Muscle of leg (tissue), 11 donors: ENCODE data around the gene SH3PXD2B. TPM values are rescaled to one million over a fixed set of nuclear protein-coding genes. Genes with fewer than 3 reads are reported as not detected.
A peak's percentile ranks its signal among the peaks of the same experiment; 100 is the strongest.

Source experiments
- DNase-seq: peaks from one replicate; pipeline ENCODE4 v3.0.0; 2013
- H3K27ac ChIP-seq: one replicate; pipeline ENCODE4 v1.5.1; 2013; ENCODE audit warnings: mild to moderate bottlenecking, low read length, control low read depth
- H3K27me3 ChIP-seq: one replicate; pipeline ENCODE4 v1.6.1; 2013; ENCODE audit warnings: low read length; ENCODE audit not compliant: control insufficient read depth, insufficient read depth
- H3K36me3 ChIP-seq: one replicate; pipeline ENCODE4 v1.6.1; 2013; ENCODE audit warnings: low read length; ENCODE audit not compliant: control insufficient read depth, insufficient read depth
- H3K4me1 ChIP-seq: one replicate; pipeline ENCODE4 v1.6.1; 2013; ENCODE audit warnings: low read length; ENCODE audit not compliant: control insufficient read depth, insufficient read depth
- H3K4me3 ChIP-seq: one replicate; pipeline ENCODE4 v1.5.1; 2013; ENCODE audit warnings: low read length, control low read depth
- H3K9me3 ChIP-seq: replicated peaks from 2 replicates; pipeline ENCODE4 v1.6.1; 2013; ENCODE audit warnings: low read depth, low read length; ENCODE audit not compliant: control insufficient read depth
- WGBS: methylation state at CpG from one replicate; pipeline ENCODE4 v1.1.5; 2013; ENCODE audit warnings: missing lambda C conversion rate; ENCODE audit not compliant: insufficient coverage; 5-methylcytosine and 5-hydroxymethylcytosine counted together
- polyA plus RNA-seq, 8 donors: library from polyadenylated mRNA; unstranded; fragments of 120-200 nt; gene quantifications; one replicate each; pipeline versions ENCODE4 v1.2.1 to v1.2.3, GENCODE V29; 2013; ENCODE audit warnings: inconsistent platforms in 1 of 8, low replicate concordance in 1 of 8; ENCODE audit not compliant: insufficient read length in 8 of 8, insufficient read depth in 1 of 8
- total RNA-seq: library from RNA; stranded (reverse); fragments of 120-200 nt; gene quantifications from one replicate; pipeline ENCODE4 v1.2.4, GENCODE V29; 2013

Gene SH3PXD2B
- total and polyA plus RNA-seq, 9 donors = 19.2 to 60.9 (median 36.1) TPM

- Histone ChIP-seq H3K4me1 (peaks cover 65% of the 10 kb centered on the region), H3K27me3 (no peaks in the 10 kb centered on the region), H3K27ac (no peak overlapping the region), H3K36me3 (peaks cover 22% of the 10 kb centered on the region), H3K4me3 (no peak overlapping the region), H3K9me3 (no peaks in the 10 kb centered on the region)
- no peak for DNase-seq
- whole genome bisulfite sequencing = 84% methylated on average over 4 of the region's 8 CpGs
These were observed 6.5 kb downstream of the SH3PXD2B start for GRCh38 chr5:172447646-172448365.

GRCh38 chr5:172446336-172447051 lies 7.8 kb downstream of the SH3PXD2B start:
- WGBS = 22% methylated on average over 5 of the region's 16 CpGs
- H3K27ac ChIP-seq = peak overlapping the region; percentile 73
- no peaks in the 10 kb centered on the region for H3K27me3 ChIP-seq
- peaks cover 18% of the 10 kb centered on the region for H3K36me3 ChIP-seq
- peak; percentile 92 for DNase-seq
- no peak overlapping the region for H3K4me3 ChIP-seq
- peaks cover 55% of the 10 kb centered on the region for H3K4me1 ChIP-seq
- H3K9me3 ChIP-seq = no peaks in the 10 kb centered on the region

- H3K4me1 ChIP-seq = peaks cover 52% of the 10 kb centered on the region
These were observed 8.5 kb downstream of the SH3PXD2B start for GRCh38 chr5:172445866-172446265.

GRCh38 chr5:172444626-172445365 lies 9.5 kb downstream of the SH3PXD2B start:
- no peak for DNase-seq
- H3K36me3 ChIP-seq = peaks cover 16% of the 10 kb centered on the region
- no peak overlapping the region for H3K4me3 ChIP-seq
- peak overlapping the region; percentile 7 for H3K27ac ChIP-seq
- peaks cover 56% of the 10 kb centered on the region for H3K4me1 ChIP-seq
- WGBS = 61% methylated on average over 6 of the region's 8 CpGs
- H3K9me3 ChIP-seq = no peaks in the 10 kb centered on the region
- no peaks in the 10 kb centered on the region for H3K27me3 ChIP-seq

More at GRCh38 chr5:172445866-172446265, 8.5 kb downstream of the SH3PXD2B start:
- H3K36me3 ChIP-seq = peaks cover 16% of the 10 kb centered on the region
- H3K4me3 ChIP-seq = no peak overlapping the region
- WGBS = 62% methylated on average over 10 of the region's 10 CpGs
- H3K27ac ChIP-seq = no peak overlapping the region
- no peaks in the 10 kb centered on the region for H3K27me3 ChIP-seq
- H3K9me3 ChIP-seq = no peaks in the 10 kb centered on the region
- DNase-seq = no peak

- H3K4me1 ChIP-seq = peaks cover 63% of the 10 kb centered on the region
- 80% methylated on average over 2 of the region's 4 CpGs for WGBS
- peaks cover 16% of the 10 kb centered on the region for H3K36me3 ChIP-seq
- peak overlapping the region; percentile 45 for H3K27ac ChIP-seq
- DNase-seq = no peak
- H3K27me3 ChIP-seq = no peaks in the 10 kb centered on the region
- no peaks in the 10 kb centered on the region for H3K9me3 ChIP-seq
- H3K4me3 ChIP-seq = no peak overlapping the region
These were observed 10.2 kb downstream of the SH3PXD2B start for GRCh38 chr5:172444110-172444510.

- Histone ChIP-seq H3K4me3 (no peak overlapping the region), H3K4me1 (peaks cover 59% of the 10 kb centered on the region)
These were observed 10.8 kb downstream of the SH3PXD2B start for GRCh38 chr5:172443441-172444109.

GRCh38 chr5:172442592-172442991 lies 11.7 kb downstream of the SH3PXD2B start:
- Histone ChIP-seq H3K27me3 (no peaks in the 10 kb centered on the region), H3K4me1 (peaks cover 61% of the 10 kb centered on the region), H3K36me3 (peaks cover 5% of the 10 kb centered on the region), H3K27ac (no peak overlapping the region), H3K9me3 (no peaks in the 10 kb centered on the region), H3K4me3 (no peak overlapping the region)
- DNase-seq = no peak
- 40% methylated on average over 1 of the region's 2 CpGs for whole genome bisulfite sequencing

More at GRCh38 chr5:172443441-172444109, 10.8 kb downstream of the SH3PXD2B start:
- peaks cover 13% of the 10 kb centered on the region for H3K36me3 ChIP-seq
- H3K27me3 ChIP-seq = no peaks in the 10 kb centered on the region
- WGBS = 38% methylated on average over 4 of the region's 10 CpGs
- peak overlapping the region; percentile 45 for H3K27ac ChIP-seq
- H3K9me3 ChIP-seq = no peaks in the 10 kb centered on the region
- DNase-seq = peak; percentile 88

- Histone ChIP-seq H3K36me3 (peaks cover 14% of the 10 kb centered on the region), H3K4me1 (peaks cover 63% of the 10 kb centered on the region), H3K9me3 (no peaks in the 10 kb centered on the region), H3K27ac (no peak overlapping the region), H3K27me3 (no peaks in the 10 kb centered on the region), H3K4me3 (no peak overlapping the region)
- DNase-seq = no peak
- 84% methylated on average over 10 of the region's 14 CpGs for WGBS
These were observed 13.0 kb downstream of the SH3PXD2B start for GRCh38 chr5:172441262-172441751.

GRCh38 chr5:172440486-172440885 lies 13.8 kb downstream of the SH3PXD2B start:
- H3K4me1 ChIP-seq = peaks cover 61% of the 10 kb centered on the region
- H3K9me3 ChIP-seq = no peaks in the 10 kb centered on the region
- WGBS = 92% methylated on average over 6 of the region's 7 CpGs
- H3K27ac ChIP-seq = no peak overlapping the region
- no peak overlapping the region for H3K4me3 ChIP-seq
- H3K36me3 ChIP-seq = peaks cover 14% of the 10 kb centered on the region
- no peak for DNase-seq
- no peaks in the 10 kb centered on the region for H3K27me3 ChIP-seq
